ENCODE measurements around the gene EYS. TPM values are rescaled to one million over a fixed set of nuclear protein-coding genes. Genes with fewer than 3 reads are reported as not detected.

The EYS gene
- total and polyA plus RNA-seq, 2 of the 8 experiments (the other 6 are each of a cell fraction or from before 2014, with no cell fraction given): 0.05 to 0.13 TPM

- H2AFZ ChIP-seq (ENCODE audit: low read length): peak overlapping the region; percentile 76; the same call in 1 of the 2 replicates
- no peak overlapping the region for H3K4me3 ChIP-seq (ENCODE audit: extremely low read depth in 1 of 4, insufficient read depth in 2 of 4, low read depth in 3 of 4, low read length in 4 of 4)
- no peak overlapping the region for H3K14ac ChIP-seq (ENCODE audit: insufficient read length)
- no peaks in the 10 kb centered on the region for H3K4me1 ChIP-seq (replicated peaks in 1 of 4; ENCODE audit: control insufficient read depth in 3 of 4, insufficient read depth in 4 of 4, low read length in 3 of 4)
- no peak overlapping the region for H2BK120ac ChIP-seq (replicated peaks; ENCODE audit: low read depth, low read length)
- no peak overlapping the region for H2BK15ac ChIP-seq (ENCODE audit: low read length)
- H3K79me2 ChIP-seq (ENCODE audit: control insufficient read depth in 1 of 2, insufficient read depth in 2 of 2, low read length in 2 of 2): no peaks in the 10 kb centered on the region
- no peak overlapping the region for H3K9ac ChIP-seq (replicated peaks in 1 of 4; ENCODE audit: extremely low read depth in 1 of 4, low read depth in 3 of 4, low read length in 3 of 4)
- H2BK20ac ChIP-seq (ENCODE audit: low read length): no peak overlapping the region
- H4K20me1 ChIP-seq (replicated peaks in 1 of 2; ENCODE audit: control insufficient read depth in 1 of 2, insufficient read depth in 2 of 2, low read length in 2 of 2): no peaks in the 10 kb centered on the region
- no peak overlapping the region for H2AK5ac ChIP-seq (ENCODE audit: low read depth, low read length)
- POLR2A ChIA-PET (ENCODE audit: partially characterized antibody): no interaction called here
- CTCF ChIA-PET (ENCODE audit: partially characterized antibody): no interaction called here
- no peak overlapping the region for H4K8ac ChIP-seq (ENCODE audit: extremely low read depth, insufficient read depth, low read length)
- no peaks in the 10 kb centered on the region for H3K9me3 ChIP-seq (ENCODE audit: insufficient read depth in 2 of 2, low read depth in 1 of 2, low read length in 1 of 2)
- no peak overlapping the region for H3K27ac ChIP-seq (ENCODE audit: low read depth, low read length)
- H3K79me1 ChIP-seq (ENCODE audit: low read depth, low read length): no peaks in the 10 kb centered on the region
- H4K5ac ChIP-seq (ENCODE audit: insufficient read length, low read depth, low read length): no peak overlapping the region
- no peak overlapping the region for H2BK12ac ChIP-seq (ENCODE audit: low read depth, low read length)
- no peaks in the 10 kb centered on the region for H3K27me3 ChIP-seq (replicated peaks in 1 of 4; ENCODE audit: control insufficient read depth in 3 of 4, extremely low read depth in 1 of 4, insufficient read depth in 3 of 4, low read length in 3 of 4)
- no peaks in the 10 kb centered on the region for H3K23me2 ChIP-seq (ENCODE audit: low read depth, low read length)
- H3K56ac ChIP-seq (replicated peaks; ENCODE audit: insufficient read length, low read depth, low read length): no peak overlapping the region
- TF ChIP-seq KDM4A (IDR thresholded peaks at IDR 0.05; ENCODE audit: low read depth, low read length, severe bottlenecking) (no peak), GABPA (IDR thresholded peaks at IDR 0.05; ENCODE audit: borderline replicate concordance, insufficient read depth, low read length) (no peak), BACH1 (IDR thresholded peaks at IDR 0.05; ENCODE audit: low read length) (no peak), CEBPB (IDR thresholded peaks at IDR 0.05; ENCODE audit: low read depth, low read length) (no peak), HDAC2 (IDR thresholded peaks at IDR 0.05; ENCODE audit: borderline replicate concordance in 1 of 2, low read depth in 2 of 2, low read length in 2 of 2) (no peak), MAFK (IDR thresholded peaks at IDR 0.05; ENCODE audit: low read depth, low read length) (no peak)
- no peak for FAIRE-seq
- no peak overlapping the region for H3K23ac ChIP-seq (ENCODE audit: insufficient read length)
- H4K91ac ChIP-seq (replicated peaks; ENCODE audit: insufficient read length, low read length): no peak overlapping the region
- DNase-seq (ENCODE audit: low read depth in 1 of 2, low spot score in 2 of 2): no peak
- H3K18ac ChIP-seq (ENCODE audit: extremely low read depth, low read length): no peak overlapping the region
- WGBS, 2 experiments (ENCODE audit: extremely low coverage in 1 of 2, insufficient coverage in 1 of 2, insufficient read length in 1 of 2, insufficient replicate concordance in 2 of 2, low coverage in 1 of 2, low lambda C conversion rate in 2 of 2, missing lambda C conversion rate in 1 of 2): 89% methylated on average over 3 of the region's 3 CpGs; no CpG with 5 or more reads in 1 of the 2 experiments
- no peak overlapping the region for H2BK5ac ChIP-seq (ENCODE audit: low read depth, low read length)
- no peak overlapping the region for H3K4ac ChIP-seq (replicated peaks; ENCODE audit: insufficient read length, low read depth, low read length)
- H3K4me2 ChIP-seq (ENCODE audit: insufficient read depth in 1 of 2, low read depth in 2 of 2, low read length in 2 of 2): no peak overlapping the region
- H3K36me3 ChIP-seq (ENCODE audit: control insufficient read depth in 2 of 4, insufficient read depth in 4 of 4, low read length in 3 of 4): no peaks in the 10 kb centered on the region
Observed at GRCh38 chr6:65461121-65461520, 245.9 kb downstream of the EYS start.

Data from H1 (cell line).